Keratinocyte (primary cell): ENCODE results near the gene MED15. TPM values are rescaled to one million over a fixed set of nuclear protein-coding genes. Genes with fewer than 3 reads are reported as not detected.

Experiments
- DNase-seq: peaks from one replicate; pipeline ENCODE4 v3.0.0-alpha.2; 2011; ENCODE audit warnings: low read depth, missing footprints, low spot score
- FAIRE-seq: peaks from 2 replicates; lab custom pipeline; 2011; peaks lifted over from hg19 to GRCh38; lab: Jason Lieb, UNC
- H2AFZ ChIP-seq: 2 replicates; pipeline ENCODE4 v1.6.0; 2012; ENCODE audit warnings: low read length, control low read depth, inconsistent platforms; ENCODE audit not compliant: control insufficient read depth
- H3K27ac ChIP-seq: 2 replicates; pipeline ENCODE4 v1.5.1; 2011; ENCODE audit warnings: low read length; ENCODE audit not compliant: control insufficient read depth, insufficient read depth
- H3K27me3 ChIP-seq: 3 replicates; pipeline ENCODE4 v1.6.0; 2011; ENCODE audit warnings: low read length; ENCODE audit not compliant: control insufficient read depth, insufficient read depth; ENCODE audit errors: extremely low read depth
- H3K36me3 ChIP-seq, 2 experiments: 2 replicates in 1 of 2; 3 replicates in 1 of 2; pipeline ENCODE4 v1.5.1; 2011; ENCODE audit warnings: low read length in 2 of 2, mild to moderate bottlenecking in 1 of 2; ENCODE audit not compliant: control insufficient read depth in 2 of 2, insufficient read depth in 2 of 2; ENCODE audit errors: extremely low read depth in 1 of 2
- H3K4me1 ChIP-seq: 3 replicates; pipeline ENCODE4 v1.5.1; 2011; ENCODE audit warnings: low read length; ENCODE audit not compliant: control insufficient read depth, insufficient read depth; ENCODE audit errors: extremely low read depth
- H3K4me2 ChIP-seq: 3 replicates; pipeline ENCODE4 v1.6.0; 2011; ENCODE audit warnings: low read depth, low read length; ENCODE audit not compliant: control insufficient read depth, insufficient read depth; ENCODE audit errors: extremely low read depth
- H3K4me3 ChIP-seq, 3 experiments: fragments of 200-600 bp in 1 of 3; sonication (generic) in 1 of 3; 2 replicates in 2 of 3; 3 replicates in 1 of 3; pipeline ENCODE4 v1.5.1; 2011 to 2016; ENCODE audit warnings: low read length in 3 of 3, mild to moderate bottlenecking in 3 of 3, control low read depth in 2 of 3, inconsistent platforms in 1 of 3, low read depth in 1 of 3, mixed read lengths in 1 of 3, mixed run types in 1 of 3, moderate library complexity in 1 of 3; ENCODE audit not compliant: control insufficient read depth in 2 of 3, insufficient read depth in 2 of 3; ENCODE audit errors: extremely low read depth in 1 of 3
- H3K79me2 ChIP-seq: 2 replicates; pipeline ENCODE4 v1.6.0; 2012; ENCODE audit warnings: low read length; ENCODE audit not compliant: control insufficient read depth, insufficient read depth
- H3K9ac ChIP-seq: 3 replicates; pipeline ENCODE4 v1.6.0; 2011; ENCODE audit warnings: low read length; ENCODE audit not compliant: control insufficient read depth, insufficient read depth; ENCODE audit errors: extremely low read depth
- H3K9me1 ChIP-seq: 3 replicates; pipeline ENCODE4 v1.6.0; 2011; ENCODE audit warnings: low read length; ENCODE audit not compliant: control insufficient read depth, insufficient read depth; ENCODE audit errors: extremely low read depth
- H3K9me3 ChIP-seq: 2 replicates; pipeline ENCODE4 v1.5.1; 2012; ENCODE audit warnings: low read depth, low read length; ENCODE audit not compliant: control insufficient read depth
- H4K20me1 ChIP-seq: 3 replicates; pipeline ENCODE4 v1.6.0; 2011; ENCODE audit warnings: low read length; ENCODE audit not compliant: control insufficient read depth, insufficient read depth; ENCODE audit errors: extremely low read depth
- EZH2 ChIP-seq: IDR thresholded peaks from one replicate; pipeline ENCODE4 v1.6.1; 2012; ENCODE audit warnings: inconsistent platforms, mild to moderate bottlenecking, low read length, moderate library complexity
- dilution Hi-C: fragments of 300-500 bp; cut with MboI; formaldehyde crosslinking; loops from one replicate; pipeline ENCODE4 v1.7.0; 2020; ENCODE audit warnings: low sequenced_read_pairs; ENCODE audit not compliant: extremely low pct_ligation_motif_present
- polyA plus RNA-seq, 5 experiments: library from polyadenylated mRNA; depleted of rRNA in 3 of 5; stranded (reverse) in 3 of 5; stranded (forward) in 1 of 5; unstranded in 1 of 5; fragments of >200 nt; gene quantifications; 1 replicate in 1 of 5; 2 replicates in 3 of 5; 3 replicates in 1 of 5; pipeline versions ENCODE4 v1.2.1 to v1.2.3, GENCODE V29; 2011 to 2012; ENCODE audit warnings: missing spikeins in 2 of 5, low read depth in 1 of 5, low replicate concordance in 1 of 5
- TF ChIP-seq, protein P1 (sequence below), 3 experiments: IDR thresholded peaks in 1 of 3; conservative IDR thresholded peaks in 1 of 3; optimal IDR thresholded peaks in 1 of 3; 2 replicates in 2 of 3; 3 replicates in 1 of 3; pipeline versions ENCODE3 to v1.5.1; 2011; ENCODE audit warnings: low read length in 3 of 3, mild to moderate bottlenecking in 3 of 3, moderate library complexity in 2 of 3, control low read depth in 1 of 3, inconsistent platforms in 1 of 3; ENCODE audit not compliant: insufficient read depth in 2 of 3; ENCODE audit errors: extremely low read depth in 1 of 3

The MED15 gene
- polyA plus RNA-seq, 1 donor (not counting 4 experiments of a cell fraction or from before 2014, with no cell fraction given), result 24.9 TPM

DNA sequence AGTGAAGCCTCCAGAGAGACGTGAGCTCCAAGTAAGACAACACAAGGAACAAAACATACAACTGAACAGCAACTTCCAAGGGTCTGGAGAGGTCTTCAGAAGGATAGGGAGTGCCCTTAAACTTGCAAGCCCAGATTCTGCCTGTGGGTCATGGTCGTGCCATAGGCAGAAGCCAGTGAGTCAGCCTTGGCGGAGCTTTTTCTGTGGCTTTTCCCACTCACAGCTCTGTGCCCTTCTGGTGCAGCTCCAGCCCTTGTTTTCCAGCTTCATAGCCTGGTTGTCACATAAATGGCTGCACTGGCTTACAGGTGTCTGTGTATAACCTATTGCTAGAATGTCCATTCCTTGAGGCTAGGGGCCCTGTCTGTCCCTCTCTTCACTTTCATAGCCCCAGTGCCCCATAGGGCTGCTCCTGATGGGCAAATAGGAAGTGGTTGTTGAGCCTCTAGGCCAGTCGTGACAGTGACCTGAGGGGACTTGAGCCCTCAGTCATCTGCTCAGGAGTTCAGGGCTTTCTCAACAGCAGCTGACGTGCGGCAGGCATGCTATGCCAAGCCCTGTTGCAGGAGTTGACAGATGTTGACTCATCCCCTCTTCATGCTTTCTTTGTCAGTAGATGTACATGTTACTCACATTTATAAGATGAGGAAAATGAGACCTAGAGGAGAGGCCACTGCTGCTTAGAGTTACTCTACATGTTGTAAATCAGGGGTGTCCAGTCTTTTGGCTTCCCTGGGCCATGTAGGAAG, 7.4 kb downstream of the MED15 start:
- no peak overlapping the region for H2AFZ ChIP-seq
- H3K36me3 ChIP-seq, result peaks cover 12 to 28% of the 10 kb centered on the region in 2 experiments
- H3K9me1 ChIP-seq, result peaks cover 8% of the 10 kb centered on the region
- H3K4me1 ChIP-seq, result peaks cover 58% of the 10 kb centered on the region
- H3K4me2 ChIP-seq, result peak overlapping the region; percentile 72
- peak overlapping the region; percentile 61 for H3K9ac ChIP-seq
- dilution Hi-C loops, result no loop called here
- no peak for DNase-seq
- no peak for TF ChIP-seq EZH2
- TF ChIP-seq, protein P1, sequence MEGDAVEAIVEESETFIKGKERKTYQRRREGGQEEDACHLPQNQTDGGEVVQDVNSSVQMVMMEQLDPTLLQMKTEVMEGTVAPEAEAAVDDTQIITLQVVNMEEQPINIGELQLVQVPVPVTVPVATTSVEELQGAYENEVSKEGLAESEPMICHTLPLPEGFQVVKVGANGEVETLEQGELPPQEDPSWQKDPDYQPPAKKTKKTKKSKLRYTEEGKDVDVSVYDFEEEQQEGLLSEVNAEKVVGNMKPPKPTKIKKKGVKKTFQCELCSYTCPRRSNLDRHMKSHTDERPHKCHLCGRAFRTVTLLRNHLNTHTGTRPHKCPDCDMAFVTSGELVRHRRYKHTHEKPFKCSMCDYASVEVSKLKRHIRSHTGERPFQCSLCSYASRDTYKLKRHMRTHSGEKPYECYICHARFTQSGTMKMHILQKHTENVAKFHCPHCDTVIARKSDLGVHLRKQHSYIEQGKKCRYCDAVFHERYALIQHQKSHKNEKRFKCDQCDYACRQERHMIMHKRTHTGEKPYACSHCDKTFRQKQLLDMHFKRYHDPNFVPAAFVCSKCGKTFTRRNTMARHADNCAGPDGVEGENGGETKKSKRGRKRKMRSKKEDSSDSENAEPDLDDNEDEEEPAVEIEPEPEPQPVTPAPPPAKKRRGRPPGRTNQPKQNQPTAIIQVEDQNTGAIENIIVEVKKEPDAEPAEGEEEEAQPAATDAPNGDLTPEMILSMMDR (optimal IDR thresholded peaks at IDR 0.05 in 1 of 3, IDR thresholded peaks at IDR 0.05 in 1 of 3, conservative IDR thresholded peaks at IDR 0.05 in 1 of 3; ENCODE audit: extremely low read depth in 1 of 3, insufficient read depth in 2 of 3, low read length in 3 of 3), result no peak
- no peaks in the 10 kb centered on the region for H3K27me3 ChIP-seq
- peaks cover 96% of the 10 kb centered on the region for H3K79me2 ChIP-seq
- peak; percentile 93 for FAIRE-seq
- no peaks in the 10 kb centered on the region for H3K9me3 ChIP-seq
- H3K27ac ChIP-seq, result peak overlapping the region; percentile 82
- H3K4me3 ChIP-seq, result no peak overlapping the region
- peaks cover 47% of the 10 kb centered on the region for H4K20me1 ChIP-seq

GRCh38 chr22:20516399-20516798, 9.0 kb downstream of the MED15 start:
- Histone ChIP-seq H3K9me1 (peaks cover 8% of the 10 kb centered on the region), H3K9me3 (no peaks in the 10 kb centered on the region), H4K20me1 (peaks cover 45% of the 10 kb centered on the region), H3K4me2 (no peak overlapping the region), H3K9ac (no peak overlapping the region), H3K36me3 (peaks cover 13 to 31% of the 10 kb centered on the region in 2 experiments), H2AFZ (no peak overlapping the region), H3K4me3 (no peak overlapping the region), H3K27me3 (no peaks in the 10 kb centered on the region), H3K27ac (peak overlapping the region; percentile 68), H3K4me1 (peaks cover 46% of the 10 kb centered on the region), H3K79me2 (peaks cover 93% of the 10 kb centered on the region)
- TF ChIP-seq EZH2, result no peak
- TF ChIP-seq, protein P1 (optimal IDR thresholded peaks at IDR 0.05 in 1 of 3, IDR thresholded peaks at IDR 0.05 in 1 of 3, conservative IDR thresholded peaks at IDR 0.05 in 1 of 3; ENCODE audit: extremely low read depth in 1 of 3, insufficient read depth in 2 of 3, low read length in 3 of 3), result no peak
- DNase-seq (no peak), FAIRE-seq (no peak)
- dilution Hi-C loops, result no loop called here
